ENCODE results near the gene NSA2.
A peak's percentile ranks its signal among the peaks of the same experiment; 100 is the strongest.
"Not testable (repeated sequence)": the region's sequence is repeated elsewhere in the genome, so short reads cannot be mapped to it uniquely, and the experiment has no call there.

NSA2 gene

GRCh38 chr5:74766849-74767578 is at the start of gene NSA2, which contains the start of gene GFM2:
Gene NSA2, plus strand, starts transcription at chr5:74767249. Its CDS starts 112 bp downstream, at chr5:74767361.
Gene GFM2, minus strand, starts transcription at chr5:74767117. Its CDS starts 3,375 bp downstream, at chr5:74763742.
- peak; percentile 87 to 89 for DNase-seq (ENCODE audit: low read depth in 2 of 2)

GRCh38 chr5:74717596-74717995 is 49.5 kb upstream of the NSA2 start:
- no peak for DNase-seq (ENCODE audit: low read depth in 2 of 2)

- no peak for DNase-seq (ENCODE audit: low read depth in 2 of 2)
These were observed 44.8 kb upstream of the NSA2 start for GRCh38 chr5:74722271-74722670.

- DNase-seq (ENCODE audit: low read depth in 2 of 2) = no peak
These were observed 41.7 kb upstream of the NSA2 start for GRCh38 chr5:74725331-74725730.

GRCh38 chr5:74736759-74737158 is 30.3 kb upstream of the NSA2 start:
- no peak for DNase-seq (ENCODE audit: low read depth in 2 of 2)

GRCh38 chr5:74738406-74738805 is 28.6 kb upstream of the NSA2 start:
- DNase-seq (ENCODE audit: low read depth in 2 of 2) = no peak

- not testable (repeated sequence) for DNase-seq (ENCODE audit: low read depth in 2 of 2)
These were observed 18.3 kb upstream of the NSA2 start for GRCh38 chr5:74748742-74749141.

- no peak for DNase-seq (ENCODE audit: low read depth in 2 of 2)
These were observed 5.8 kb upstream of the NSA2 start for GRCh38 chr5:74761241-74761640.

- DNase-seq (ENCODE audit: low read depth in 2 of 2) = no peak
These were observed 4.5 kb upstream of the NSA2 start for GRCh38 chr5:74762599-74762998.

- no peak for DNase-seq (ENCODE audit: low read depth in 2 of 2)
These were observed 3.5 kb upstream of the NSA2 start for GRCh38 chr5:74763504-74763903.

- no peak for DNase-seq (ENCODE audit: low read depth in 2 of 2)
These were observed 1.8 kb upstream of the NSA2 start for GRCh38 chr5:74765201-74765600.

GRCh38 chr5:74765929-74766328 is 1.1 kb upstream of the NSA2 start:
- no peak for DNase-seq (ENCODE audit: low read depth in 2 of 2)

- no peak for DNase-seq (ENCODE audit: low read depth in 2 of 2)
These were observed 616 bp upstream of the NSA2 start for GRCh38 chr5:74766418-74766848.

GRCh38 chr5:74767579-74767913 is 497 bp downstream of the NSA2 start:
- DNase-seq (ENCODE audit: low read depth in 2 of 2) = no peak

GRCh38 chr5:74772359-74772758 is 5.3 kb downstream of the NSA2 start:
- no peak for DNase-seq (ENCODE audit: low read depth in 2 of 2)

- no peak for DNase-seq (ENCODE audit: low read depth in 2 of 2)
These were observed 11.6 kb downstream of the NSA2 start for GRCh38 chr5:74778609-74779008.

GRCh38 chr5:74786851-74787250 is 19.8 kb downstream of the NSA2 start:
- DNase-seq (ENCODE audit: low read depth in 2 of 2) = no peak

GRCh38 chr5:74787424-74787823 is 20.4 kb downstream of the NSA2 start:
- DNase-seq (ENCODE audit: low read depth in 2 of 2) = no peak

- DNase-seq (ENCODE audit: low read depth in 2 of 2) = not testable (repeated sequence)
These were observed 24.6 kb downstream of the NSA2 start for GRCh38 chr5:74791669-74792068.

- DNase-seq (ENCODE audit: low read depth in 2 of 2) = no peak
These were observed 32.2 kb downstream of the NSA2 start for GRCh38 chr5:74798977-74799911.

- DNase-seq (ENCODE audit: low read depth in 2 of 2) = no peak
These were observed 34.1 kb downstream of the NSA2 start for GRCh38 chr5:74801197-74801596.

- DNase-seq (ENCODE audit: low read depth in 2 of 2) = no peak
These were observed 34.9 kb downstream of the NSA2 start for GRCh38 chr5:74801941-74802340.

- DNase-seq (ENCODE audit: low read depth in 2 of 2) = no peak
These were observed 43.9 kb downstream of the NSA2 start for GRCh38 chr5:74810915-74811314.

Measured in stimulated activated CD8-positive, alpha-beta memory T cell treated with anti-CD3 and anti-CD28 coated beads, Interleukin-7, amount 100 ng/mL, for 1 hour (primary cell).